OCI-LY1 (cell line): ENCODE data around the gene DMD.

Experiments used
- H2AFZ ChIP-seq: fragments of 200-600 bp; sonication (generic), shearing (Covaris generic); 2 replicates; pipeline ENCODE4 v1.6.0; 2014; ENCODE audit warnings: antibody characterized with exemption, mild to moderate bottlenecking, low read length
- H3F3A ChIP-seq: fragments of 200-600 bp; sonication (generic), shearing (Covaris generic); 2 replicates; pipeline ENCODE4 v1.6.0; 2014; ENCODE audit warnings: mild to moderate bottlenecking, antibody characterized with exemption, low read length, moderate library complexity; ENCODE audit not compliant: insufficient read depth
- H3K27ac ChIP-seq: fragments of 200-600 bp; sonication (generic); 2 replicates; pipeline ENCODE4 v1.5.1; 2014; ENCODE audit warnings: low read length, mixed run types, mild to moderate bottlenecking, low read depth; ENCODE audit not compliant: poor library complexity, severe bottlenecking
- H3K27me3 ChIP-seq: fragments of 200-600 bp; sonication (generic); 2 replicates; pipeline ENCODE4 v1.6.0; 2014; ENCODE audit warnings: antibody characterized with exemption, mild to moderate bottlenecking, low read length, moderate library complexity; ENCODE audit not compliant: insufficient read depth
- H3K36me3 ChIP-seq: fragments of 200-600 bp; sonication (generic); 2 replicates; pipeline ENCODE4 v1.6.1; 2014; ENCODE audit warnings: mild to moderate bottlenecking, antibody characterized with exemption, low read length, moderate library complexity, mixed read lengths; ENCODE audit not compliant: insufficient read depth
- H3K4me1 ChIP-seq: fragments of 200-600 bp; sonication (generic); 2 replicates; pipeline ENCODE4 v1.5.1; 2014; ENCODE audit warnings: mild to moderate bottlenecking, low read length, moderate library complexity; ENCODE audit not compliant: insufficient read depth, severe bottlenecking
- H3K4me2 ChIP-seq: fragments of 200-600 bp; sonication (generic), shearing (Covaris generic); 2 replicates; pipeline ENCODE4 v1.6.1; 2014; ENCODE audit warnings: low read length
- H3K4me3 ChIP-seq: fragments of 200-600 bp; sonication (generic); 2 replicates; pipeline ENCODE4 v1.5.1; 2014; ENCODE audit warnings: low read length, low read depth, mild to moderate bottlenecking, mixed read lengths; ENCODE audit not compliant: poor library complexity, severe bottlenecking
- H3K79me2 ChIP-seq: fragments of 200-600 bp; shearing (Covaris generic); 2 replicates; pipeline ENCODE4 v1.6.1; 2016; ENCODE audit warnings: mixed run types, low read length, mixed read lengths; ENCODE audit not compliant: insufficient read depth
- H3K9ac ChIP-seq: fragments of 200-600 bp; sonication (generic), shearing (Covaris generic); 2 replicates; pipeline ENCODE4 v1.6.1; 2014; ENCODE audit warnings: mild to moderate bottlenecking, low read length, mixed read lengths
- H3K9me2 ChIP-seq: fragments of 200-600 bp; sonication (generic), shearing (Covaris generic); 2 replicates; pipeline ENCODE4 v1.6.1; 2014; ENCODE audit warnings: low read depth, mild to moderate bottlenecking, low read length, mixed read lengths
- H3K9me3 ChIP-seq: fragments of 200-600 bp; shearing (Covaris generic); 2 replicates; pipeline ENCODE4 v1.6.1; 2014; ENCODE audit warnings: low read length, mixed read lengths
- H4K20me1 ChIP-seq: fragments of 200-600 bp; sonication (generic), shearing (Covaris generic); 2 replicates; pipeline ENCODE4 v1.6.0; 2016; ENCODE audit warnings: mild to moderate bottlenecking, low read length; ENCODE audit not compliant: insufficient read depth
- EZH2 ChIP-seq: fragments of 200-600 bp; sonication (generic), shearing (Covaris generic); IDR thresholded peaks from 2 replicates; pipeline ENCODE4 v1.8.0; 2017; ENCODE audit warnings: borderline replicate concordance, mixed run types, mild to moderate bottlenecking, antibody characterized with exemption, low read length, moderate library complexity, mixed read lengths
- TF ChIP-seq, protein P1 (sequence below): fragments of 200-600 bp; sonication (generic), shearing (Covaris generic); IDR thresholded peaks from 2 replicates; pipeline ENCODE4 v1.5.1; 2017; ENCODE audit warnings: mild to moderate bottlenecking, antibody characterized with exemption, low read length, moderate library complexity, mixed read lengths

DMD gene

GRCh38 chrX:33210156-33210555 lies 1.2 kb downstream of the DMD start:
- Histone ChIP-seq H3K9me3 (no peaks in the 10 kb centered on the region), H3K79me2 (peaks cover 39% of the 10 kb centered on the region; the same call in 1 of the 2 replicates), H3K9me2 (no peaks in the 10 kb centered on the region), H3K27ac (peak overlapping the region; percentile 82), H3K4me1 (peaks cover 90% of the 10 kb centered on the region), H3K36me3 (peaks cover 9% of the 10 kb centered on the region), H3K4me3 (peak overlapping the region; percentile 35), H3K4me2 (peak overlapping the region; percentile 55), H3K9ac (peak overlapping the region; percentile 34; the same call in 1 of the 2 replicates), H2AFZ (no peak overlapping the region), H4K20me1 (no peaks in the 10 kb centered on the region), H3F3A (no peaks in the 10 kb centered on the region), H3K27me3 (no peaks in the 10 kb centered on the region)
- no peak for TF ChIP-seq EZH2
- TF ChIP-seq, protein P1, sequence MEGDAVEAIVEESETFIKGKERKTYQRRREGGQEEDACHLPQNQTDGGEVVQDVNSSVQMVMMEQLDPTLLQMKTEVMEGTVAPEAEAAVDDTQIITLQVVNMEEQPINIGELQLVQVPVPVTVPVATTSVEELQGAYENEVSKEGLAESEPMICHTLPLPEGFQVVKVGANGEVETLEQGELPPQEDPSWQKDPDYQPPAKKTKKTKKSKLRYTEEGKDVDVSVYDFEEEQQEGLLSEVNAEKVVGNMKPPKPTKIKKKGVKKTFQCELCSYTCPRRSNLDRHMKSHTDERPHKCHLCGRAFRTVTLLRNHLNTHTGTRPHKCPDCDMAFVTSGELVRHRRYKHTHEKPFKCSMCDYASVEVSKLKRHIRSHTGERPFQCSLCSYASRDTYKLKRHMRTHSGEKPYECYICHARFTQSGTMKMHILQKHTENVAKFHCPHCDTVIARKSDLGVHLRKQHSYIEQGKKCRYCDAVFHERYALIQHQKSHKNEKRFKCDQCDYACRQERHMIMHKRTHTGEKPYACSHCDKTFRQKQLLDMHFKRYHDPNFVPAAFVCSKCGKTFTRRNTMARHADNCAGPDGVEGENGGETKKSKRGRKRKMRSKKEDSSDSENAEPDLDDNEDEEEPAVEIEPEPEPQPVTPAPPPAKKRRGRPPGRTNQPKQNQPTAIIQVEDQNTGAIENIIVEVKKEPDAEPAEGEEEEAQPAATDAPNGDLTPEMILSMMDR: no peak

- TF ChIP-seq, protein P1: no peak
- TF ChIP-seq EZH2: no peak
- Histone ChIP-seq H3F3A (no peaks in the 10 kb centered on the region), H3K36me3 (peaks cover 12% of the 10 kb centered on the region), H3K9me2 (no peaks in the 10 kb centered on the region), H3K27me3 (no peaks in the 10 kb centered on the region), H3K79me2 (peaks cover 39% of the 10 kb centered on the region; the same call in 1 of the 2 replicates), H2AFZ (no peak overlapping the region), H3K9me3 (no peaks in the 10 kb centered on the region), H3K4me2 (peak overlapping the region; percentile 34; the same call in 1 of the 2 replicates), H4K20me1 (no peaks in the 10 kb centered on the region), H3K27ac (peak overlapping the region; percentile 88), H3K4me3 (no peak overlapping the region), H3K9ac (peak overlapping the region; percentile 45; the same call in 1 of the 2 replicates), H3K4me1 (peaks cover 98% of the 10 kb centered on the region)
These were observed 4.3 kb downstream of the DMD start for GRCh38 chrX:33207056-33207455.

DNA sequence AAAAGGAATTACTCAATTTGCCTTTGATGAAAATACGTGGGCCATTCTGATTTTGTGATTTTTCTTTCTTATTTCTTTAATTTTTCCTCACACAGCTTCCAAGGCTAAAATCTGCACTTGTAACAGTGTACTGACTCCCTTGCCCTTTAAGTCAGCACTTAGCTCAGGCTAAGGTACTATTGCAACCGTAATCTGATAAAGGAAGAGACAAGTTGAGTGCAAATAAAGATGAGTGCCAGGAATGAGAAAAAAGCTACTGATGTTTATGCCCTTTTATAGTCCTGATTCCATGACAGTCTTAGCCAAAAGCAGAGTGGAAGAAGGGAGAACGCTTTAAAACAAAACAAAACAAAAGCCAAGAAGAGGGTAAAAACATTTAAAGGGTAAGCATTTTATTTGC lies 6.0 kb downstream of the DMD start:
- Histone ChIP-seq H3K4me3 (peak overlapping the region; percentile 30), H3K4me1 (peaks cover 81% of the 10 kb centered on the region), H3F3A (no peaks in the 10 kb centered on the region), H3K9me3 (no peaks in the 10 kb centered on the region), H3K79me2 (peaks cover 31% of the 10 kb centered on the region; the same call in 1 of the 2 replicates), H3K27ac (peak overlapping the region; percentile 88), H3K27me3 (no peaks in the 10 kb centered on the region), H3K4me2 (peak overlapping the region; percentile 61), H3K9me2 (no peaks in the 10 kb centered on the region), H3K36me3 (peaks cover 12% of the 10 kb centered on the region), H3K9ac (peak overlapping the region; percentile 54), H4K20me1 (no peaks in the 10 kb centered on the region), H2AFZ (no peak overlapping the region)
- TF ChIP-seq, protein P1: no peak
- TF ChIP-seq EZH2: no peak
